T-helper 2 cell treated with Interferon-gamma antibody and Interleukin-4, amounts not matched to agents 100 ng/mL and 5 ng/mL, for 36 hours (primary cell): Measurements from ENCODE around the gene UBAC2. TPM values are rescaled to one million over a fixed set of nuclear protein-coding genes. Genes with fewer than 3 reads are reported as not detected.
"Not testable (repeated sequence)": the region's sequence is repeated elsewhere in the genome, so short reads cannot be mapped to it uniquely, and the experiment has no call there.

Source experiments
- intact Hi-C: fragments of 100-400 bp; cut with micrococcal nuclease; formaldehyde crosslinking; loops from one replicate; pipeline ENCODE4 v1.15.1; 2023
- total RNA-seq: library from RNA; stranded (reverse); gene quantifications from 2 replicates; pipeline ENCODE4 v1.2.3, GENCODE V29; 2022

UBAC2 gene
- total RNA-seq, 1 donor from 2014 or later: 51.6 TPM

- intact Hi-C loops: no loop called here
These were observed 185.3 kb downstream of the UBAC2 start for GRCh38 chr13:99385940-99386339.

GRCh38 chr13:99386495-99386894, 185.8 kb downstream of the UBAC2 start:
- intact Hi-C loops: no loop called here

DNA sequence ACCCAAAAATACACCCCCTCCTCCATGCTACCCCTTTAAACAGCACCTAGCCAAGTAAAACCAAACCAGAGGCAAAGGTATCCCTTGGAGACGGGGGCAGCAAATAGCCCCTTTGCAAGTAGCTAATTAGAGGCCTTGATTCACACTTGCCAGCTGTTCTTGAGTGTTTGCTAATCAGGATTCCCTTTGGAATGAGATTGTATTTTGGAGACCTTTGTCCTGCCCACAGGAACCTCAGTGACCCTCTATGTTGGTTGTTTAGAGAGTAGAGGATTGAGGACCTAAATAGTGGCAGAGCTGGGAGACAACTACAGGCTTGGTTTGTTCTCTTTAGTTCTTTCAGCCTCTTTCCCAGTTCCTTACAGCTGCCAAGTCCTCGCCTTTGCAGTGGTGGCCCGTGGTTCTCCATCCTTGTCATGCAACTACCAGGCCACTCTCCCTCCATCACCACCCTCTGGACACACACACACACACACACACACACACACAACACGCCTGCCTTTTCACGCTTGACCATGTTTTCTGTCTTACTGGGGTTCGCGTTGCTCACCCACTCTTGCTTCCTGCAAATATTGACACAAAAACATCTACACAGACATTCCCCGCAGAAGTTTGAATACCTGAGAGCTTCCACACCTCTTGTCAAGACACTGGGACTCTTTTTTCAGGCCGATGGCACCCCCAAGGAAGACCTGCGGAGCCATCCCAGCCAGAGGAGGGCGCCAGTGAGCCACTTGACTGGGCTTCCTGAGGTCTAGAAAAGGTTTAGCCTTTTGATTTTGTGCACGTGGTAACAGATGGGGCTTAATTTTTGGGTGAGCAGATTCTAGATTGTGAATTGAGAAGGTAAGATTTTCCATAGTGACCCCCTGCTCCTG, 186.5 kb downstream of the UBAC2 start:
- intact Hi-C loops: loop anchor here (1.0 kb wide), 3 partner anchors 33 to 118 kb away; no protein-coding TSS in a partner anchor

DNA sequence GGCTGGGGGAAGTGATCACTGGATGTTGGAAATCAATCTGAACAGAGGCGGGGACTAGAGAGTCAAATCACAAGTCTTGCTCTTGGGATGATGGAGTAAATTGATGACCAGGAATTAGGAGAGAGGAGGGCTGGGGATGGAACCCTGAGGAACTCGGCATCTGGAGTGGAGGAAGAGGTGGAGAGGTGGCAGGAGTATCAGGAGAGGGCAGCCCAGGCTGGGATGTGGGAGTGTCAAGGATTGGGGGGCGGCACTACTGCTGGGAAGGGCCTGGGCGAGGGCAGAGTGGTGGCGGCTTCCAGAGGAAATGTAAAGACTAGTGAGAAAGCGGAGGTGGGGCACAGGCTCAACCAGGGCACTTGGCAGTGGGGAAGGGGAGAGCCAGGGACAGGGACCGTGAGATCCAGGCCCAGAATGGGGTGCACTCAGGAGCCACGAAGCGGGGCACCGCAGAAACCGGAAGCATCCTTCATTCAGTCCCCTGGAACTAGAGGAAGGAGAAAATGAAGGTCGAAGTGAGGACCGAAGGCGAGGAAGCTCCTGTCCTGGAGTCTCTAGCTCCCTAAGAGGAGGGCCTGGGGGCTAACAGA, 187.8 kb downstream of the UBAC2 start:
- intact Hi-C loops: no loop called here

DNA sequence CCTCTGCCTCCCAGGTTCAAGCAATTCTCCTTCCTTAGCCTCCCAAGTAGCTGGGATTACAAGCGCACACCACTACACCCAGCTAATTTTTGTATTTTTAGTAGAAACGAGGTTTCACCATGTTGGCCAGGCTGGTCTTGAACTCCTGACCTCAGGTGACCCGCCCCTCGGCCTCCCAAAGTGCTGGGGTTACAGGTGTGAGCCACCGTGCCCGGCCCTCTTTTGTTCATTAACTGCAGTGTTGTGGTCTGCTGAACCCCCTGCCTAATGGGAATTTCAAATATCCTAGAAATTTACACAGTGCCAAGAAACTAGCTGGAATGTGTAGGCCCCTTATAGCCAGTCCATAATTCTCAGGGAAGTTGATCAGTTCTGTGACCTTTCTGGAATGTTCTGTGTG, 188.4 kb downstream of the UBAC2 start:
- intact Hi-C loops: not testable (repeated sequence)

DNA sequence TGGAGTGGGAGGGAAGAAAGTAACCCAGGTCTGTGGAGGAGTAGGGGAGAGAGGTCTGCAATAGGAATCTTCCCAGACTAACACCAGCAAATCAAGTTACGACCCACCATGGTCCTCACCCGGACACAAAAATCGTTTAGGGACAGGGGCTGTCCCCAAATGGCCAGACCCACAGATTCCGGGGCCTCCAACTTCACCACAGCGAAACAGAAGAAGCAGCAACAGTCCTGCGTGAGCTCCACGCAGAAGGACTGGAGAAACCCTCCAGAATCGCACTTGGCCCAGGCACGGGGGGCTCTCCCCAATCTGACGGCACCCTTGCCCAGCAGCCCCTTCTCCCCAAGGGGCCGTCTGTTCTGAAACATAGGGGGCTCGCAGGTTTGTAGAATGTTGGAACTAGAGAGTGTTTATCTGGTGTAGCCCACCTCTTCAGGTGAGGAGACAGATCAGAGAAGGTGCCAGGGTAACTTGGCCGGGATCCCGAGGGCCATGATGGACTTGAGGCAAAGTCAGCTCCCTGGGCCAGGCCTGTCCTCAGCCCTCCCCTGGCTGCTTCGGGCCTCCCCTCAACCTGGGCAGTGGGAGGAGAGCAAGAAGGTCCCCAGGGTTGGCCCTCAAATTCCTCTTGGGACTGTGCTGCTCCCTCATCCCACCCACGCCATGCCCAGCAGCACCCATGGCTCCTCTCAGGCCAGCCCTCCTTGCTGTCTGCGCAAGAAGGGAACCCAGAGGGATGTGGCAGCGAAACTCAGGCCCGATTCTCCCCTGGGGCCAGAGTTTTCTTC, 189.1 kb downstream of the UBAC2 start:
- intact Hi-C loops: no loop called here

- intact Hi-C loops: no loop called here
These were observed 189.9 kb downstream of the UBAC2 start for GRCh38 chr13:99390601-99391000.

GRCh38 chr13:99391781-99392469, 191.3 kb downstream of the UBAC2 start:
- intact Hi-C loops: no loop called here

DNA sequence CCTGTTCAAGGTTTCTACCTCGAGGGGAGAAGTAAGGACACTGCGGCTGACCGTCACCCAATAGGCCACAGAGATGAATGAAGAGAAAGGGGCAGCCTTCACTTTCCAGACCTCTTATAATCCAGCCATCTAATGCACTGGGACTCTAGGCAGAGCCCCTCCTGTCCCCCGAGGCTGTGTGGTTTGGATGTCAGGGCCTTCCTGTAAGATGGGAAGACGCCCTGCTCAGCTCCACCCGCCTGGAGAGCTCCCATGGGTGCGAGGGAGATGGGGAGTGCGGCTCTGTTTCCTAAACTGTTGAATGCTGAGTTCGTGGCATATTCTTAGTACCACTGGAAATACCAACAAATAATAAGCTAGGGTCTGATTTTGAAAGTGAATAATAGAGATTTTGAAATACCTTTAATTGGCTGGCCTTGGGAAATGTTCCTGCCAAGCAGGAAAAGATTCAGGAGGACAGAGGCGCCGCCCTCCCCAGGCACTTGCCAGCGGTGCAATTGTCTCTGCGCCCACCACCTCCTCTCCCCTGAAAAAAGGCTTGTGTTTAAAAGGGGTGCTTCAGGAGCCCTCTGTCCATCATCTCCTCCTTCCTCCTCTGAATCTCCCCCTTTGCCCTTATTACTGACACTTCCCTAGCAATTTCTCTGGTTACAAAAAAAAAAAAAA, 191.9 kb downstream of the UBAC2 start:
- intact Hi-C loops: no loop called here

DNA sequence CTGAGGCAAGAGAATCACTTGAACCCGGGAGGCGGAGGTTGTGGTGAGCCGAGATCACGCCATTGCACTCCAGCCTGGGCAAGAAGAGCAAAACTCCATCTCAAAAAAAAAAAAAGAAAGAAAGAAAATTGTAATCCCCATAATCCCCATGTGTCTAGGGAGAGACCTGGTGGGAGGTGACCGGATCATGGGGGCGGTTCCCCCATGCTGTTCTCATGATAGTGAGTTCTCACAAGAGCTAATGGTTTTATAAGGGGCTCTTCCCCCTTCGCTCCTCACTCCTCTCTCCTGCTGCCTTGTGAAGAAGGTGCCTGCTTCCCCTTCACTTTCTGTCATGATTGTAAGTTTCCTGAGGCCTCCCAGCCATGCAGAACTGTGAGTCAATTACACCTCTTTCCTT, 192.7 kb downstream of the UBAC2 start:
- intact Hi-C loops: not testable (repeated sequence)

DNA sequence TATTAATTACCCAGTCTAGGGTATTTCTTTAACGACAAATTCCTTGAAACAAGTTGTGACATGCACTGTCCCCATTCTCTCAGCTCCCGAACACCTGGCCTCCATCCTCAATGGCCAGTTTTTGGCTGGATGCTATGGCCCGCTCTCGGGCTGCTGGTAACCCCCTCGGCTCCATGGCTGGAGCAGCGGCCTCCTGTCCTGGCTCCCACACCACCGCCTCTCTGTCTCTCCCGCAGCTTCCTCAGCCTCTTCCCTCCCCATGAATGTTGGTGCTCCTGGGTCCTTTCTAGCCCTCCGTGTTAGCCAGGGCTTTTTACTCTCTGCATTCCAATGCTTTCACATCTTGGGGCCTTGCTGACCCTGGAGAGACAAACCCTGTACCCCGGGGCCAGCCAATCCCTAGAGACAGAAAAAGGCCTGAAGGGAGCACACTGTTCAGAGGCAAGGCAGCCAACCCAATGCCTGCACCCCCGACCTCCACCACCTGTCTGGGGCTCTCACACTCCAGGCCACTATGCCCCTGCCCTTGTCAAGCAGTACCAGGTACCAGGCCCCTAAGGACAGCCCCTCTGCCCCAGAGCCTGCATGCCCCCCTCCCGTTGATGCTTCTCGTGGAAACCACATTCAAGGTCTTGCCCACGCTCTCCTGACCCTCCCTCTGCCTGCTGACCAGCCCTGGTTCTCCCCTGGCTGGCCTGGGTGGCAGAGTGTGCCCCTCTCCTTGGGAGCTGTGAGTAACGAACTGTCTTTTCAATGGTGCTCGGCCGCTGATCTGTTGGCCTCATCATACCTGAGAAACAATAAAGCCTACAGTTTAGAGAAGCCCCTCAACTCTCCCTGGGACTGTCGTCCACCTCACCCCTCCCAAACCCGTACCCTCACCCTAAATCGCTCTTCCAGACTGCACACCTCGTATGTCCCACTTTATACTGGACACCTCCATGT, 193.4 kb downstream of the UBAC2 start:
- intact Hi-C loops: no loop called here

DNA sequence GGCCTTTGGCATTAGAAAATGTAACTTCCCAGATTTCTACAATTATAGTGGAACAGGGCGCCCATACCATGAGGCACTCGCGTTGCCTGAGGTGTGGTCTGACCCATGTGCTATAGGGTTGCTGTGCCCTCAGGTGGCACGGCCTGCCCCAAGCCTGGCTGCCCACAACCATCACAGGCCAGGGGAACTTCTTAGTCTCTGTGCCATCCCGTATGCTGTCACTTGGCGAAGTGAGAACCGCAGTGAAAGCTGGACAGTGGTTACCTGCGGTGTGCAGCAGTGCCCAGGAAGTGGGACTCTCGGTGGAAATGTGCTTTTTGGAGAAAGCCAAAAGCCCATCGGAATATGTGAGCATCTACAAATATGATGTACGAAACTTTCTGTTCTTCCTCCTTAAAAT, 194.8 kb downstream of the UBAC2 start:
- intact Hi-C loops: no loop called here

DNA sequence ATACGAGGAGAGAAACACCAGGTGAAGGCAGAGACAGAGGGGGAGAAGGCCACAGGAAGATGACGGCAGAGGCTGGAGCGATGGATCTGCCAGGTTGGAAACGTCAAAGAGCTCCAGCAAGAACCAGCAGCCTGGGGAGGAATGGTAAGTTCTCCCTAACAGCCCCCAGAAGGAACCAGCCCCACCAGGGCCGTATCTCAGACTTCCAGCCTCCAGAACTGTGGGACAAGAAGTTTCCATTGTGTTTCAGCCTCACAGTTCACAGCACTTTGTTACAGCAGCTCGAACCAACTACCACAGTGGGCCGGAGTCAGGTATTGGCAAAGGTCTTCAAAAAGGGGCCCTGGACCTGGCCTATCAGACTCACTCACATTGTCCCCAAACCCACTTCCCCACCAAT, 195.8 kb downstream of the UBAC2 start:
- intact Hi-C loops: no loop called here

DNA sequence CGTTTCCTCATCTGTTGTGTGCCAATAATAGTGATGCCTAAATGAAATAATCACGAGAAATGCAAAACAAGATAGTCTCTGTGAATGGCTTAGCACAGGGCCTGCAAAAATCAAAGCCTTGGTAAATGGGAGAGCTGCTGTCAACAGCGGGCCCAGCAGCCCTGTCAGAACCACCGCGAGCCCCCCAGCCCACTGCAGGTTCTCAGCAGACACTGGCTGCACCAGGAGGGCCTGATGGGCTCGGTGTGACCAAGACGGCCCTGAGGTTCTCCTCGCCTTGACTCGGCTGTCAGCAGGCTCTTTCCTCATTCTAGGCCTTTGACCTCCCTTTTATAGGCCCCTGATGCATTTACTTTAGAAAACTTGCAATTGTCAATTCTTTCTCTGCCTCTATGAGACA, 197.4 kb downstream of the UBAC2 start:
- intact Hi-C loops: no loop called here

GRCh38 chr13:99398916-99399622, 198.4 kb downstream of the UBAC2 start:
- intact Hi-C loops: no loop called here

- intact Hi-C loops: no loop called here
These were observed 198.9 kb downstream of the UBAC2 start for GRCh38 chr13:99399623-99399974.

- intact Hi-C loops: no loop called here
These were observed 202.9 kb downstream of the UBAC2 start for GRCh38 chr13:99403458-99403971.

DNA sequence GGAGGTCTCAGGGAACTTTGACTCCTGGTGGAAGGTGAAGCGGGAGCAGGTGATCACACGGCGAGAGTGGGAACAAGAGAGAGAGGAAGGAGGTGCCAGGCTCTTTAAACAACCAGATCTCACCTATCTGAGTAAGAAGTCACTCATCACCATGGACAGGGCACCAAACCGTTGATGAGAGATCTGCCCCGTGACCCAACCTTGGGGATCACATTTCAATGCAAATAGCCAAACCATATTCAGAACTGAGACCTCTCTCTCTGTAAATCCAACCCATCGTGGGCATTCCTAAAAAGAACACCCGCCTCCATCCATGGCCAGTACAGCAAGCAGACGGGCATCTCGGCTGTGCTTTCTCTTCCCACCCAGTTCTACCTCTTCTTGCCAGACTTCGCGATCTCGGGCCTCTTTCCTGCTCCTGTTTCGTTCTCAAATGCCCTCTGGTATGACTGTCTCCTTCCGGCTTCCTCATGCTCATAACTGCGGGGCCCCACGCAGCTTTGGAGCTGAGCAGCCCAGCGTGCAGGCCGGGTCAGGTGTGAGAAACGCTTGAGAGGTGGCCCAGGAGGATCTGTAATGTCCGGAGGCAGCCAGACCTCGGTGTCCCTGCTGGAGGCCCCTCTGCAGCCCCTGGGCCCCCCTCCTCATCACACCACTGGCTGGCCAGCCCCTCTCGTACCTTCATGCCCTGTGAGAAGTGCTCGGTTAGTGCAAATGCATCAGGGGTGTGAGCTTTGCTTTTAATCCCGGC, 203.5 kb downstream of the UBAC2 start:
- intact Hi-C loops: no loop called here
